ENCODE data around the gene CXXC1.

The CXXC1 gene

DNA sequence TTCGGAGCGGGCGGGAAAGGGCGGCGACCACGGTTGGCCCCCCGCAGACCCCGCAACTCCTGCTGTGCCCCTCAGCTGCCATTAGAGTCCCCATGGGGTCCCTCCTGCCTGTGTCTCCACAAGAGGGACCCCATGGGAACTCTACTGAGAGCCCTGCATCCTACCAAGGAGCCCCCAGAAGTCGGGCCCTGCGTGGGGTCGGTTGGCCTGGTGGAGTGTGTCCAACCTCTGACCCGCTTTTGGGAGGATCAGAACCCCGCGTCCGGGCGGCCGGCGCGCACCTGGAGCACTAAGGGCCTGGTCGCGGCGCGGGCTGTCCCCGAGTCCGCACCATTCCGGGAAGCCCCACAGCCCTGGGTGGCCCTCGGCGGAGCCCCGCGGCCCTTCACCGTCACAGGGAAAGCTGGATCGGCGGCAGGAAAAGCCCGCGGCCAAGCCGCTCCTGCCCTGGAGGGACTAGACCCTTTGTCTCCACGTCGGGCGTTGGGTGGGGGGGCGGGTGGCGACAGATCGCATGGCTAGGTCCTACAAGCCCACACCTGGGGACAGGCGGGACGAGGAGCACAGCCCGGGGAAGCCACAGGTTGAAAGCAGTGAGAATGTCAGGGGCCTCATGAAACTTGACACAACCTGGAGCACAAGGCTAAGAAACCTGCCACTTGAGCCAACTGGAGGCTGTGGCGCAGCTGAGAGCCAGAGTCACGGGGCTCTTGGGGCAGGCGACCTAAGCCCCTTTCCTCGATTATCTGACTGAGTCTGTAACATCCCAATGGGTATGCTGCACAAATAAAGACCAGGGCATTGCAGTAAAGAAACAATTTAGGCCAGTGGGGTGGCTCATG is 11.2 kb upstream of the CXXC1 start:
- Histone ChIP-seq H3K4me3 (peak overlapping the region; percentile 10 to 31 (median 23)), H3K27ac (no peak overlapping the region)

DNA sequence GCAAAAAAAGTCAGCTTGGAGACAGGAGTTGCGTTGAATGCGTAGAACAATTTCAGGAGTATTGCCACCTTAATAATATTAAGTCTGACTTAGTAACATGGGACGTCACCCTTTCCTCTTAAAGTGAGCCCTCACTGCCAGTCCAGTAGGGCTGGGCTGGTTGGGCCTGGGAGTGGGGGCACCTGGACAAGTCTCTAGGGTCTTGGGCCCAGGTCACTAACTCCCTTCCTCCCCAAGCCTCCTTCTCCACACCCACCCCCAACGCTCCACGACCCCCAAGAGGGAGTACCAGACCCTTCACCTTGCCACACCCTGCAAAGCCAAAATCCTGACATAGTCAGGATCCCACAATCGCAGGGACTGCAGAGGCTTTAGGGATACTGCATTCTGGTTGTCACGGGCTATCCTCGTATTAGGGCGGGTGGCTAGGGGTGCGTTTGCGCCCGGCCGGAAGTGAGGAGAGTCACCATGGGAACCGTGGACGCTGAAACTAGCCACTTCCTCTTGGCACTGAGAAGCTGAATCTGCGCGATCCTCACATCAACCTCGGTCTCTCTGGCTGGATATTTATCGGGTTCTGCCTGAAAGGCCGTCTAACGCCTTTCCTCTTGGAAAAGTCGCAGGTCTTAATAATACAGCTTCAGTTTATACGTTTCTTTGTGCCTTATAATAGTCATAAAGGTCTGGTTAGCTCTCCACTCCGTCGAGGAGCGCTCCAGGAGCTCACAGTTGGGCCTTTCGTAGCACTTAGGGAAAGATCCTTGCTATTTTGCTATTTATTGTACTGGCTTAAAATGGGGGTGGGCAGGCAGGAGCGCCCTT is 10.3 kb upstream of the CXXC1 start:
- Histone ChIP-seq H3K27ac (no peak overlapping the region), H3K4me3 (peak overlapping the region; percentile 10 to 31 (median 23))

DNA sequence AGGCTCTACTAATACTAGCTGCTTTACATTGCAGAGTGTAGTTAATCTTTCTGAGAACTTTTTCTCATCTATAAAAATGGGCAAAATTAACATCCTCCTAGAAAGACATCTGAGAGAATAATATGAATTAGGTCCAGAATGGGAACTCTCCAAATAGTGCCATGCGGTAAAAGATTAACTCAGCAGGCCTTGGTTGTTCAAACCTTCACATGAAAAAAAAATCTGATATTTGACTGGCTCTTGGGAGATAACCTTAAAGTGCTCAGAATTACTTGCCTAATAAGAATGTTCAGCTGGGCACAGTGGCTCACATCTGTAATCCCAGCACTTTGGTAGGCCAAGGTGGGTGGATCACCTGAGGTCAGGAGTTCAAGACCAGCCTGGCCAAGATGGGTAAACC is 5.5 kb upstream of the CXXC1 start:
- Histone ChIP-seq H3K27ac (no peak overlapping the region), H3K4me3 (no peak overlapping the region)

DNA sequence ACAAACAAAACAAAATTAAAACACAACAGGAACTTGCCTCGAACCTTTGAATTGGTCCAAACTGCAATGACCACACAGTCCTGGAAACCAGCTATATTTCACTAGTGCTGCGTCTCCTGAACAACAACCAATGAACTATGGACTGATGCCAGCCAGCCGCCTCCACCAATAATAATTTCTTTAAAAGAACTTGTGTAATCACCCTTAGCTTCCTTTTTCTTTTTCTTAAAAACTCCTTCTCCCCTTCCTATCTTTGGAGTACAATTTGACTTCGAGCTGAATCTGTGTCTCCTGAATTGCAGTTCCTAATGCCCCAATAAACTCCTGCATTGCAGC is 1.6 kb upstream of the CXXC1 start:
- Histone ChIP-seq H3K27ac (no peak overlapping the region), H3K4me3 (no peak overlapping the region)

DNA sequence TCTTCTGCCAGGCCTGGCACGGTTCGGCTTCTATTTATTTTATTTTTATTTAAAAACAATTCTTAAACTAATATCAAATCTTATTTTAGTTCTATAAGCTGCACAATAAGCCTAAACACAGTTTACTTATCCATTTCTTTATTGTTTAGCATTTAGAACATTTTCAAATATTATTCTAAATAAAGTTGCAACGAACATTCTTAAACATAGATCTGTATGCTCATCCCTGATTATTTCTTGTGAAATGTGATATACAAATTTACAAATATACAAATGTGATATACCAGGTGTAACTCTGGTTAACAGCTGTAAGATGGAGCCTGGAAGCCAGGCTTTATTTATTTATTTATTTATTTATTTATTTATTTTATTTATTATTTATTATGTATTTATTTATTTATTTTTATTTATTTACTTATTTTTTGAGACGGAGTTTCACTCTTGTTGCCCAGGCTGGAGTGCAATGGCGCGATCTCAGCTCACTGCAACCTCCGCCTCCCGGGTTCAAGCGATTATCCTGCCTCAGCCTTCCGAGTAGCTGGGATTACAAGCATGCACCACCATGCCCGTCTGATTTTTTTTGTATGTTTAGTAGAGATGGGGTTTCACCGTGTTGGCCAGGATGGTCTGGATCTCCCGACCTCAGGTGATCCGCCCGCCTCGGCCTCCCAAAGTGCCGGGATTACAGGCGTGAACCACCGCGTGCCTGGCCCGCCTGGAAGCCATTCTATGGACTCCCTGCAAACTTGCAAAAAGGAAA is 1.0 kb upstream of the CXXC1 start:
- peak overlapping the region; percentile 47 to 93 (median 83) for H3K4me3 ChIP-seq
- H3K27ac ChIP-seq, result peak overlapping the region in 20 of 21 experiments; percentile 71 to 91 (median 84)

DNA sequence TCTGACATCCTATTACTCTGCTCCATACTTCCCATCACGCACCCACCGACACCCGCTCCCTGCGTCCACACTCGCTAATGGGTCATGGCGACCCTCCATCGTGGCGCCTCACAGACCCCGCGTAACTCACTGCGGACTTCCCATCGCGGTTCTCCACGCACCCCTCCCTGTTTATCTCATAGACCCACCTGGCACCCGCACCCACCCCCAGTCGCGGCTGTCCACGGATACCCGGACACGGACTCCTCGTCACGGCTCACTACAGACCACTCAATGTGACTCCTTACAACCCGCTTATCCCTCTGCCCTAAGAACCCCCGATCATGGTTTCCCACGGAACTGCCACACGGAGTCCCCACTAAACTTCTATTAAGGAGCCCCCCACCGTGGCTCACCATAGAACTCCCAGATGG is 458 bp downstream of the CXXC1 start:
- Histone ChIP-seq H3K27ac (peak overlapping the region in 20 of 21 experiments; percentile 57 to 91 (median 84)), H3K4me3 (peak overlapping the region; percentile 47 to 93 (median 83))

DNA sequence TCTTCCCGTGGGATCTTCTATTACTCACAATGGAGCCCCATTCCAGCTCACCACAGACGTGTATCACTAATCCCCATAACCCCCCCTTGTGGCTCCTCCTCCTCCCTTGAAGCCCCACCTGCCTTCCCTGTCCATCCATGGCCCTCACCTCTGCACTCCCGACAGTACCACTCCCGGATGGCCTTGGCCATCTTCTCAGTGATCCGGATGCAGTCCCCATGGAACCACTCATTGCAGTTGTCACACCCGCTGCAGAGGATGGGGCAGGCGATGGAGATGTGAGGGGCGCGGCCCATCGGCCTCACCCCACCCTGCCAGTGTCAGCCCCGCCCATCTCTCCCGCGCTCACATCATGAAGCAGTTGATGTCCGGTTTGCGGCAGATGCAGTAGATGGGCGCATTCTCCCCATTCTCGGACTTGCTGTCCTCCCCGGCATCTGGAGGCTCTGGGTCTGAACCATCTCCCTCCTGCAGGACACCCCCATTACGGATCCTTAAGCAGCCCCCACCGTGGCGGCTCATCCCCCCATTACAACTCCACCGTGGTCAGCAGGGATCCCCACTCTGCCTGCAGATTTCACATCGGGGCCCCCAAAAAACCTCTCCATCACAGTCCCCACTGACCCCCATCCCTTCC is 983 bp downstream of the CXXC1 start:
- H3K27ac ChIP-seq, result peak overlapping the region in 19 of 21 experiments; percentile 57 to 91 (median 85)
- H3K4me3 ChIP-seq, result peak overlapping the region; percentile 47 to 93 (median 83)

DNA sequence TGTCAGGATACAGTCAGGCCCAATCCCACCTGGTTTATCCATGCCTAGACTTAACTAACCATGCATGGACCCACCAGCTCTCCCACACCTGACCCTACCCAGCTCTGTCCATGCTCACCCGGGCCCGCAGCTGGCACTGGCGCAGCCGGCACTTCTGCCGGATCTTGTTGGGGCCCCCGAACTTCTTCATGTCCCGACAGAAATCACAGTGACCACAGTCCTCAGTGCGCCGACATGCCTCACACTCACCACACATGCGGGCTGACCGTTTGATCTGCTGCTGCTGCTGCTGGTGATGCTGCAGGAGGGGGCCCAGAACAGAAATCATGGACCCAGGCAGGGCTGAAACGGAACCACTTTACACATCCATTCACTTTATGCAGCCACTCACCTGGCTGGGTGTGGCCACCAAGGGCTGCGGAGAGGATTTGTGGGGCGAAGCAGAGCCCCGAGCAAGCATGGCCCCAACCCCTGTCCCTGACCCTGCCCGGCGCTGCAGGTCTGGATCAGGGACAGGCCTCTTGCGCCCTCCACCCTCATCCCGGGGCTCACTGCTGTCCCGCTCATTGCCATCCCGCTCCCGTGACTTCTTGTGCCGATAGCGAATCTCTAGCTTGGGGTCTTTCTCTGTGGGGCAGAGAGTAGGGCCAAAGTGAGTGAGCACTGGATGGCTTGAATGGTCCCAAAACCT is 1.7 kb downstream of the CXXC1 start:
- peak overlapping the region in 1 of 7 experiments; percentile 90 for H3K4me3 ChIP-seq
- H3K27ac ChIP-seq, result peak overlapping the region in 3 of 21 experiments; percentile 31 to 50 (median 45)

DNA sequence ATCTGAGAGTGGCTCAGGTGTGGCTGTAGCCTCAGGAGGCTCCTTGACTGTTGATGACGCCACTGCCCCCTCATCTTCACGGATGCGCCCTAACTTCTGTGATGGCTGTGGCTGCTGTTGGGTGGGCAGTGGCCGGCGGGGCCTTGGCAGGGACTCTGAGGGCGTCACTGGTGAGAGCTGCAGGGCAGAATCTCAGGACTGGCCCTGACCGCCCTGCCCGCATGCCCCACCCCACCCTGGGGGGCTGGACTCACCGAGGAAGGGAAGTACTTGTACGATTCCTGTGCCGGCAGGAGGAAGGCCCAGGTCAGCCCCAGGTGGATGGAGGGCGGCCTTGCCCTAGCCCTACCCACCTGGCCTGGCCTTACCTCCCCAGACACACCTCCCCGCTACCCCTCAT is 2.4 kb downstream of the CXXC1 start:
- H3K4me3 ChIP-seq, result no peak overlapping the region
- peak overlapping the region in 11 of 21 experiments; percentile 9 to 60 (median 35) for H3K27ac ChIP-seq

DNA sequence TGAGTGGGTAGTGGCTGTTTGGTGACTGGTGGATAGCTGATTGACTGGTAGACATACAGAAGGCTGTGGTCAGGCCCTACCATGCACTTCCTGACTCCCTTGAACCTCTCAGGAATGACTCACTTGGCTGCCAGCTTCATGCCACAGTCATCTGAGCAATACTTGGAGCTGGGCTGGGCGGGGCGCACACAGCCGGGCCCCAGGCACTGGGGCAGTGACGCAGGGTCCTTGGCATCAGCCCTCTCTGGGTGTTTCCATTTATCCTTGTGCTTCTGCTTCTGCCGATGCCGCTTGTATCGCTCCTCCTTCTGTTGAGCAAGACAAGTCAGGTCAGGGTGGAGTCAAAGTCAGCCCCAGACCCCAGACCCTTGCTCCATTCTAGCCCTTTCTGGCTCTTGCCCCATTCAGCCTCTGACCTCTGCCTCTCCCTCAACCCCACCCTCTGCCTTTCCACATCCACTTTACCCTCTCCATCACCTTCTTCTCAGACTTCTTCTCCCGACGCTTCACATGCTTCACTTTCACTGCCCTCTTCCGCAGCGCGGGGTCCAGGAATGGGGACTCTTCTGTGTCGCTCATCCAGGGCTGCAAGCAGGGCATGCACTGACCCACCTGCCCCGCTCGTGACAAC is 3.1 kb downstream of the CXXC1 start:
- Histone ChIP-seq H3K27ac (peak overlapping the region in 9 of 21 experiments; percentile 18 to 60 (median 36)), H3K4me3 (no peak overlapping the region)

DNA sequence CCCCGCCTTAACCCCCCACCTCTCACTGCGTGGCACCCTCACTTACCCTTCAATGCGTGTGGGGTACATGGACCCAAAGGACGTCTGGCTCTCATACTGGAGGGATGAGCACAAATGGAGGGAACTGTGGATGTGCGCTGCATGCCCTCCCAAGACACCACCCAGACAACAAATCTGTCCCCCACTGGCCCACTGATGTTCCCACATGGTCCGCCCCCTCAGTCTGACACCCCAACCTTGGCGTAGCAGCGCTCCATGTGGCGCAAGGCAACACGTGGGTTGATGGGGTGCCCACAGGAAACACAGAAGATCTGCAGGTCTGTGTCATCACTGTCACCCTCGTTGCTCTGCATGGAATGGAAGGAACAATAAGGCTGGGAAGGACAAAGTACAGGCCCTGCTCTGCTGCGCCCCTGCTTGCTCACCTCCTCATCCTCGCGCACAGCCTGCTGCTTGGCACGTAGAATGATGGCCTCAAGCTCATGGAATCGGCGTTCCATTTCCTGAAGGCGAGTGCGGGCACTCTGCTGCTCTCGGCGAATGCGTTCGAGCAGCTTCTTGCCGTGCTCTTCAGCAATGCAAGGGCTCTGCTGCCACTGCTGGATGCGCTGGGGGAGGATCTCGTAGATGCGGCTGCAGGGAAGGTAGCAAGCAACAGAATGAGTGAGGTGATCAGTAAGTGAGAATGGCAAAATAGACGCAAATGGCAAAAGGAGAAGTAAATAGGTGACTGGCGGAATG is 3.9 kb downstream of the CXXC1 start:
- H3K4me3 ChIP-seq, result no peak overlapping the region
- H3K27ac ChIP-seq, result peak overlapping the region in 3 of 21 experiments; percentile 5 to 60 (median 7)

DNA sequence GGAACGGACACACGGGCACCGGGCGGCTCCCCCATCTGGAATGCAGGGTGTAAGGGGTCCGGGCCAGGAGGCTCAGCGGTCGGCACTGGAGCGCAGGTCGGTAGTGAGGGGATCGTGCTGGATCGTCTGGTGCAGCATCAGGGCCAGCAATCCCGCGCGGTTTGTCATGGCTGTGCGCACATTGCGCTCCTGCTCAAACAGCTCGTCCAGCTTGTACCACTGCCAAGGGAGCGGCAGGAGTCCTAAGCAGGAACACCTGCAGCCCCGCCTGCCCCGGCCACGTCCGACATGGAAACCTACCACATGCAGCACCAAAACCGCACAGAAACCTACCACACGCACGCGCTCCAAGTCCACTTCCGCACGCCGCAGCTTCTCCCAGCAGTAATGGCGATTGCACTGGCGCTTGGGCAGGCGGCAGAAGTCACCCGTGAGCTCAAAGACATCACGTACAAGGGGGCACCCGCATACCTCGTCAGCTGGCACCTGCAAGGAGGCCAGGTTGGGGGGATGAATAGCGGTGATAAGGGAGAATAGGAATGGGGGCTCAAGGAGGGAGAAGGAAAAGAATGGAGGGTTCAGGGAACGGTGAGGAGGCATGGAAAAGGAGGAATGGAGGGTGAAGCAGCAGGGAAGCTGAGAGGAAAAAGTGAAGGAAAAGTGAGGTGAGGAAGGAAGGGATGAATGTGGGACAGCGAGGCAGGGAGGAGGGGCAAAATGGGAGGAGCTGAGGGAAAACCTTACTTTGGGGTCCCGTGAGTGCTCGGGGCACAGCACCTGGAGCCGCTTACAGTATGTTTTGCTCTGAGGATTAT is 4.8 kb downstream of the CXXC1 start:
- no peak overlapping the region for H3K4me3 ChIP-seq
- peak overlapping the region in 2 of 21 experiments; percentile 93 to 96 for H3K27ac ChIP-seq

DNA sequence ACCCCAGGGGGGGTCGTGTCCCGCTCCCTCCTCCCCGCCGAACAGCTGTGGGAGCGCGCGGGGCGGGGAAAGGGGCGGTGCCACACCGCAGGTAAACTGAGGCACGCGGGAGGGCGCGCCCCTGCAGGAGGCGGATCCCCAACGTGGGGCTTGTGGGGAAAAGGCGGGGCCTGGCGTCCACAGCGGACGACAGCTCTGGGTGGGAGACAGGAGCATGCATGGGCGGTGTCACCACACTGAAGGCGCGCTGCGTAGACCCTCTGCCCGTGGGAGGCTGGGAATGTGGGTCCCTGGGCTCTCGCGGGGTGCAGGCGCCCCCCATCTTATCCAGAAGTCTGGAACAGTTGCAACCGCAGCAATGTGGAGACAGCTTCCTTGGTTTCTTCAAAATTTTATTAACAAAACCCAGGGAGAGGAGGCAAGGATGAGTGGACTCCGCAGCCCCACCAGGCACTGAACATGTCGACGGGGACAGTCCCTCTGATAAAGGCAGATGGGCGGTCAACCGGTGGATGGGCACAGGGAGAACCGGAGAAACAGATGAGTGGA is 5.4 kb downstream of the CXXC1 start:
- Histone ChIP-seq H3K4me3 (peak overlapping the region; percentile 60 to 98 (median 77)), H3K27ac (peak overlapping the region; percentile 45 to 96 (median 91))

DNA sequence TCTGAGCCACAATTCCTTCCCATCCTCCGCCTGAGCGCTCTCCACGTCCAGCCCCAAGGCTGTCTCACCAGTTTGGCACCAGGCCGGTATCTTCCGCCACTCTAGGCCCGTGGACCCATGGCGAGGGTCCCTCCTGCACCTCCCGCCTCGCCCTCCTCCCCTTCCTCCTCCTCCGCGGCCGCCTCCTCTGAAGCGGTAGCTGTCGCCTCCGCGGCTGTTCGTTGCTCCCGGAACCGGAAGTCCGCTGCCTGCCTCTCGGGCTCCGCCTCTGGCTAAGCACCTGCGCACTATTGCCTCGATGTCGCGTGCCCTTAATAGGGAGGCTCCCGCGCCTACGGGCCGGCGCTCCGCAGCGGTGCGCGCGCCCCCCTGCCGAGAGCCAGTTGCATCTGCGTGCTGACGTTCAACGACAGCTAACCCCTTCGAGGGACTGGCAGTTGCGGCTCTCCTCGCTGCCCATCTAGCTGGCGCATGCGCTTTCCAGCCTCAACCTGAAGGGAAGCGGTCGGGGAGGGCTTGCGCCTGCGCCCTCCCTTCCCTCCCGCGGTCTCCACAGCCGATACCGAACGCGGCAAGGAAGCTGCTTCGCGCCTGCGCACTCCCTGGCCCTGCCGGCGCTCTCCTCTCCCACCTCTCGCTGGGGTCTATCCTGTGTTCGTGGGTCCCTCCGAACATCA is 6.1 kb downstream of the CXXC1 start, which contains the start of gene MBD1:
Gene MBD1 (minus strand): TSS at position 229 of the 677 bp plus-strand sequence. CDS start 1,531 bp downstream, outside the sequence.
- Histone ChIP-seq H3K27ac (peak within 1 kb of the TSS; percentile 45 to 96 (median 91)), H3K4me3 (peak within 1 kb of the TSS; percentile 60 to 98 (median 77))

DNA sequence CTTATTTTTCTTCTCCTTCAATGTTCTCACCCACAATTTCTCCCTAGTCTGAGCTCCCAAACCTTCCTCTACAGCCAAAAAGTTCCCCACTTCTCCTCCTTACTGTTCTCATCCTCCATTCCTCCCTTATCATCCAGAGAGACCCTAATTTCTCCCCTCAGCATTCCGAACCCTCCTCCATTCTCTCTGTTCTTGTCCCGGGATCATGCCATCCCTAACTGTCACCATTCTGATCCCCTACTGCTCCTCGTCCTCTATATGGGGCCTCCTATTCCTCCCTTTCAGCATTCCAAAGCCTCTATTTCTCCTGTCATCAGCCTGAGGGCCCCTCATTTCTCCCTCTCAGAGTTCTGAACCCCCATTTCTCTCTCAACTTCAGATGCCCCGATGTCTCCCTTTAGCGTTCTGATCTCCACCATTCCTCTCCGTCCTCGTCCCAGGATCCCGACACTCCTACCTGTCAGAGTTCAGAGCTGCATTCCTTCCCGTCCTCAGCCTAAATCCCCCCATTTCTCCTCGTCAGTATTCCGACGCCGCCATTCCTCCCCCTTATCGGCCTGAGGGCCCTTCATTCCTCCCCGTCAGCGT is 6.7 kb downstream of the CXXC1 start:
- peak overlapping the region in 20 of 21 experiments; percentile 71 to 96 (median 92) for H3K27ac ChIP-seq
- H3K4me3 ChIP-seq, result peak overlapping the region; percentile 60 to 98 (median 77)

Data from skin epidermis (tissue), 12 donors.